HG02840 (cell line): Measurements from ENCODE around the gene IFI44.

Source experiments
- ATAC-seq: cut with Tn5 transposase; IDR thresholded peaks from one replicate; pipeline ENCODE4 v1.9.1; 2021; ENCODE audit warnings: mild to moderate bottlenecking, moderate library complexity, moderate number of reproducible peaks; ENCODE audit not compliant: unreplicated experiment, low FRiP score

Gene IFI44

GRCh38 chr1:78691995-78692747 lies 42.5 kb downstream of the IFI44 start:
- ATAC-seq, result no peak

GRCh38 chr1:78699813-78700212 lies 50.2 kb downstream of the IFI44 start:
- no peak for ATAC-seq

- ATAC-seq, result no peak
Observed at GRCh38 chr1:78702426-78702825, 52.8 kb downstream of the IFI44 start.

GRCh38 chr1:78703806-78704205 lies 54.2 kb downstream of the IFI44 start:
- ATAC-seq, result no peak

GRCh38 chr1:78712467-78713051 lies 62.9 kb downstream of the IFI44 start:
- no peak for ATAC-seq

GRCh38 chr1:78713297-78713696 lies 63.7 kb downstream of the IFI44 start:
- no peak for ATAC-seq
